ENCODE results near the gene EXOC4. TPM values are rescaled to one million over a fixed set of nuclear protein-coding genes. Genes with fewer than 3 reads are reported as not detected.

EXOC4 gene
- total RNA-seq, 2 donors from 2014 or later, result 106 to 115 TPM

- no peaks in the 10 kb centered on the region for H3K9me3 Mint-ChIP-seq
- H3K36me3 ChIP-seq (ENCODE audit: control insufficient read depth, insufficient read depth, low read length), result no peaks in the 10 kb centered on the region
- H3K36me3 Mint-ChIP-seq (ENCODE audit: low read depth), result no peaks in the 10 kb centered on the region
- 93 to 100% methylated on average over 2 to 4 of the region's 4 CpGs for WGBS, 2 experiments (ENCODE audit: insufficient coverage in 1 of 2, insufficient read length in 1 of 2)
- no peak overlapping the region for H3K4me3 ChIP-seq (ENCODE audit: low read length)
- no peaks in the 10 kb centered on the region for H3K27me3 ChIP-seq (ENCODE audit: control insufficient read depth, insufficient read depth, low read length, poor library complexity, severe bottlenecking)
- no peak overlapping the region for H3K27ac ChIP-seq (ENCODE audit: low read depth, low read length)
- no peak overlapping the region for H3K27ac Mint-ChIP-seq
- H3K9ac ChIP-seq (ENCODE audit: extremely low read depth, low read length, poor library complexity, severe bottlenecking), result no peak overlapping the region
- no peak for TF ChIP-seq CTCF (conservative IDR thresholded peaks at IDR 0.05)
- no peaks in the 10 kb centered on the region for H3K9me3 ChIP-seq (ENCODE audit: control insufficient read depth, low read length)
- DNase-seq, result no peak
- H3K4me1 Mint-ChIP-seq, result peaks cover 30% of the 10 kb centered on the region
- H3K4me3 Mint-ChIP-seq, result no peak overlapping the region
- H3K27me3 Mint-ChIP-seq (ENCODE audit: insufficient read depth), result no peaks in the 10 kb centered on the region
- H3K4me1 ChIP-seq (ENCODE audit: control insufficient read depth, insufficient read depth, low read length), result peaks cover 4% of the 10 kb centered on the region
Observed at GRCh38 chr7:133761443-133761842, 508.6 kb downstream of the EXOC4 start.

- Histone ChIP-seq H3K4me3 (ENCODE audit: low read length) (no peak overlapping the region), H3K27ac (ENCODE audit: low read depth, low read length) (no peak overlapping the region), H3K36me3 (ENCODE audit: control insufficient read depth, insufficient read depth, low read length) (no peaks in the 10 kb centered on the region), H3K9me3 (ENCODE audit: control insufficient read depth, low read length) (no peaks in the 10 kb centered on the region), H3K27me3 (ENCODE audit: control insufficient read depth, insufficient read depth, low read length, poor library complexity, severe bottlenecking) (no peaks in the 10 kb centered on the region), H3K4me1 (ENCODE audit: control insufficient read depth, insufficient read depth, low read length) (peaks cover 14% of the 10 kb centered on the region), H3K9ac (ENCODE audit: extremely low read depth, low read length, poor library complexity, severe bottlenecking) (no peak overlapping the region)
- peaks cover 43% of the 10 kb centered on the region for H3K4me1 Mint-ChIP-seq
- no peak for DNase-seq
- no peak overlapping the region for H3K4me3 Mint-ChIP-seq
- H3K27ac Mint-ChIP-seq, result no peak overlapping the region
- H3K27me3 Mint-ChIP-seq (ENCODE audit: insufficient read depth), result no peaks in the 10 kb centered on the region
- H3K36me3 Mint-ChIP-seq (ENCODE audit: low read depth), result no peaks in the 10 kb centered on the region
- no peaks in the 10 kb centered on the region for H3K9me3 Mint-ChIP-seq
- TF ChIP-seq CTCF (conservative IDR thresholded peaks at IDR 0.05), result no peak
- 88% methylated on average over 3 of the region's 3 CpGs; no CpG with 5 or more reads in 1 of the 2 experiments for WGBS, 2 experiments (ENCODE audit: insufficient coverage in 1 of 2, insufficient read length in 1 of 2)
Observed at GRCh38 chr7:133763076-133763640, 510.3 kb downstream of the EXOC4 start.

- H3K9me3 ChIP-seq (ENCODE audit: control insufficient read depth, low read length), result no peaks in the 10 kb centered on the region
- Mint-ChIP-seq H3K4me3 (no peak overlapping the region), H3K27me3 (ENCODE audit: insufficient read depth) (no peaks in the 10 kb centered on the region), H3K36me3 (ENCODE audit: low read depth) (no peaks in the 10 kb centered on the region), H3K4me1 (peaks cover 60% of the 10 kb centered on the region), H3K27ac (no peak overlapping the region), H3K9me3 (no peaks in the 10 kb centered on the region)
- no peak overlapping the region for H3K27ac ChIP-seq (ENCODE audit: low read depth, low read length)
- DNase-seq, result no peak
- H3K9ac ChIP-seq (ENCODE audit: extremely low read depth, low read length, poor library complexity, severe bottlenecking), result no peak overlapping the region
- H3K4me3 ChIP-seq (ENCODE audit: low read length), result no peak overlapping the region
- WGBS, 2 experiments (ENCODE audit: insufficient coverage in 1 of 2, insufficient read length in 1 of 2), result 93% methylated on average over 1 of the region's 1 CpG; no CpG with 5 or more reads in 1 of the 2 experiments
- peaks cover 32% of the 10 kb centered on the region for H3K4me1 ChIP-seq (ENCODE audit: control insufficient read depth, insufficient read depth, low read length)
- H3K27me3 ChIP-seq (ENCODE audit: control insufficient read depth, insufficient read depth, low read length, poor library complexity, severe bottlenecking), result no peaks in the 10 kb centered on the region
- H3K36me3 ChIP-seq (ENCODE audit: control insufficient read depth, insufficient read depth, low read length), result no peaks in the 10 kb centered on the region
- TF ChIP-seq CTCF (conservative IDR thresholded peaks at IDR 0.05), result no peak
Observed at GRCh38 chr7:133769668-133770067, 516.8 kb downstream of the EXOC4 start.
